NT2/D1 (cell line): ENCODE results near the gene TACR2.

Experiments used
- YY1 ChIP-seq: IDR thresholded peaks from 2 replicates; pipeline ENCODE4 v1.6.1; 2011; ENCODE audit not compliant: insufficient read length, insufficient read depth
- ZNF274 ChIP-seq: IDR thresholded peaks from 2 replicates; pipeline ENCODE4 v1.6.1; 2011; ENCODE audit warnings: mild to moderate bottlenecking, low read depth, low read length

DNA sequence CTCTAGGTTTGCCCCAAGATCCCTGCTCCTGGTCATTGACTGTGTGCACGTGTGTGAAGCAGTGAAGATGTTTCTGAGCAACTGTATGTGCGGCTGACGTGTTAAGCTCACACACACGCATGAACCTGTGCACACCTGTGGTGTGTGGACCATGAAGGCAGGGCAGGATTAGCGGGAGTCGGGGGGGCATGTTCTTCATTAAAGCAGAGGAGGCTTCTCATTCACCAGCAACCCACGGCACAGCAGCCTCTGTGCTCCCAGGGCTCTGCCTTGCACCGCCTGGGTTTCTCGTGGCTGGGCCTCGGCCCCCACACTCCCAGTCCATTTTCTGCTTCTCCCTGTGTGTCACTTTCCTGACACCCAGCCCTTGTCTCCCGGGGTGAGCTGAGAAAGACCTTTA is 824 bp upstream of the TACR2 start:
- TF ChIP-seq ZNF274 = no peak
- no peak for TF ChIP-seq YY1
